NT2/D1 (cell line): Measurements from ENCODE around the gene RBM47.

Experiments
- DNase-seq: peaks from one replicate; pipeline ENCODE4 v3.0.0-alpha.2; 2011; ENCODE audit warnings: low read depth, low spot score
- H3K27me3 ChIP-seq: 2 replicates; pipeline ENCODE4 v1.6.0; 2011; ENCODE audit warnings: mild to moderate bottlenecking; ENCODE audit not compliant: insufficient read length, insufficient read depth
- H3K36me3 ChIP-seq: 2 replicates; pipeline ENCODE4 v1.6.1; 2011; ENCODE audit warnings: mild to moderate bottlenecking, low read length, mixed read lengths; ENCODE audit not compliant: insufficient read depth, insufficient read length
- H3K4me1 ChIP-seq: 2 replicates; pipeline ENCODE4 v1.5.1; 2011; ENCODE audit not compliant: insufficient read depth, insufficient read length
- H3K4me3 ChIP-seq: 2 replicates; pipeline ENCODE4 v1.5.1; 2011; ENCODE audit warnings: low read depth; ENCODE audit not compliant: insufficient read length
- H3K9ac ChIP-seq: 2 replicates; pipeline ENCODE4 v1.6.0; 2011; ENCODE audit warnings: low read depth; ENCODE audit not compliant: insufficient read length
- H3K9me3 ChIP-seq: 2 replicates; pipeline ENCODE4 v1.5.1; 2011; ENCODE audit warnings: mild to moderate bottlenecking, low read length; ENCODE audit not compliant: insufficient read depth
- SUZ12 ChIP-seq: IDR thresholded peaks from 2 replicates; pipeline ENCODE4 v1.6.1; 2011; ENCODE audit not compliant: insufficient read length, insufficient read depth; ENCODE audit errors: extremely low read depth
- YY1 ChIP-seq: IDR thresholded peaks from 2 replicates; pipeline ENCODE4 v1.6.1; 2011; ENCODE audit not compliant: insufficient read length, insufficient read depth
- ZNF274 ChIP-seq: IDR thresholded peaks from 2 replicates; pipeline ENCODE4 v1.6.1; 2011; ENCODE audit warnings: mild to moderate bottlenecking, low read depth, low read length

The RBM47 gene

GRCh38 chr4:40492691-40493090 is 137.0 kb downstream of the RBM47 start:
- H3K9me3 ChIP-seq: no peaks in the 10 kb centered on the region
- no peaks in the 10 kb centered on the region for H3K27me3 ChIP-seq
- no peak overlapping the region for H3K4me3 ChIP-seq
- H3K4me1 ChIP-seq: no peaks in the 10 kb centered on the region
- TF ChIP-seq YY1 (no peak), SUZ12 (no peak), ZNF274 (no peak)
- no peaks in the 10 kb centered on the region for H3K36me3 ChIP-seq
- H3K9ac ChIP-seq: no peak overlapping the region
- no peak for DNase-seq

- no peak overlapping the region for H3K9ac ChIP-seq
- DNase-seq: no peak
- H3K4me1 ChIP-seq: no peaks in the 10 kb centered on the region
- H3K27me3 ChIP-seq: no peaks in the 10 kb centered on the region
- H3K4me3 ChIP-seq: no peak overlapping the region
- peaks cover 15% of the 10 kb centered on the region; the same call in 1 of the 2 replicates for H3K9me3 ChIP-seq
- H3K36me3 ChIP-seq: no peaks in the 10 kb centered on the region
- no peak for TF ChIP-seq YY1
- TF ChIP-seq SUZ12: no peak
- TF ChIP-seq ZNF274: no peak
These were observed 139.2 kb downstream of the RBM47 start for GRCh38 chr4:40490481-40490880.

- Histone ChIP-seq H3K4me3 (no peak overlapping the region), H3K27me3 (no peaks in the 10 kb centered on the region), H3K9me3 (peaks cover 15% of the 10 kb centered on the region; the same call in 1 of the 2 replicates), H3K4me1 (no peaks in the 10 kb centered on the region), H3K36me3 (no peaks in the 10 kb centered on the region), H3K9ac (no peak overlapping the region)
- DNase-seq: no peak
- TF ChIP-seq YY1 (no peak), SUZ12 (no peak), ZNF274 (no peak)
These were observed 139.7 kb downstream of the RBM47 start for GRCh38 chr4:40489961-40490360.

GRCh38 chr4:40486534-40486933 is 143.1 kb downstream of the RBM47 start:
- H3K4me1 ChIP-seq: no peaks in the 10 kb centered on the region
- TF ChIP-seq YY1 (no peak), SUZ12 (no peak), ZNF274 (no peak)
- H3K36me3 ChIP-seq: no peaks in the 10 kb centered on the region
- no peak for DNase-seq
- H3K4me3 ChIP-seq: no peak overlapping the region
- no peak overlapping the region for H3K9ac ChIP-seq
- no peaks in the 10 kb centered on the region for H3K27me3 ChIP-seq
- peaks cover 15% of the 10 kb centered on the region; the same call in 1 of the 2 replicates for H3K9me3 ChIP-seq

GRCh38 chr4:40484346-40485090 is 145.1 kb downstream of the RBM47 start:
- H3K4me3 ChIP-seq: no peak overlapping the region
- no peak for TF ChIP-seq ZNF274
- no peak for TF ChIP-seq YY1

GRCh38 chr4:40482985-40483647 is 146.5 kb downstream of the RBM47 start:
- DNase-seq: no peak
- Histone ChIP-seq H3K9ac (no peak overlapping the region), H3K4me3 (no peak overlapping the region), H3K9me3 (peaks cover 15% of the 10 kb centered on the region; the same call in 1 of the 2 replicates), H3K36me3 (no peaks in the 10 kb centered on the region), H3K4me1 (no peaks in the 10 kb centered on the region), H3K27me3 (no peaks in the 10 kb centered on the region)
- TF ChIP-seq ZNF274: no peak
- no peak for TF ChIP-seq YY1
- no peak for TF ChIP-seq SUZ12

More at GRCh38 chr4:40484346-40485090, 145.1 kb downstream of the RBM47 start:
- no peak for DNase-seq
- Histone ChIP-seq H3K27me3 (no peaks in the 10 kb centered on the region), H3K4me1 (no peaks in the 10 kb centered on the region), H3K9me3 (peaks cover 15% of the 10 kb centered on the region; the same call in 1 of the 2 replicates), H3K36me3 (no peaks in the 10 kb centered on the region), H3K9ac (no peak overlapping the region)

- TF ChIP-seq ZNF274 (no peak), YY1 (no peak), SUZ12 (no peak)
- no peak for DNase-seq
These were observed 147.7 kb downstream of the RBM47 start for GRCh38 chr4:40481977-40482376.

More at GRCh38 chr4:40481977-40482376, 147.7 kb downstream of the RBM47 start:
- H3K4me1 ChIP-seq: no peaks in the 10 kb centered on the region
- H3K4me3 ChIP-seq: no peak overlapping the region
- no peaks in the 10 kb centered on the region for H3K36me3 ChIP-seq
- peaks cover 15% of the 10 kb centered on the region; the same call in 1 of the 2 replicates for H3K9me3 ChIP-seq
- no peaks in the 10 kb centered on the region for H3K27me3 ChIP-seq
- no peak overlapping the region for H3K9ac ChIP-seq
